AG09319 (cell line): ENCODE data around the gene CIAO3.

Source experiments
- DNase-seq: peaks from one replicate; pipeline ENCODE4 v3.0.0-alpha.2; 2010; ENCODE audit warnings: low read depth; ENCODE audit errors: extremely low read depth
- CTCF ChIP-seq: IDR thresholded peaks from 2 replicates; pipeline ENCODE4 v1.5.1; 2011; ENCODE audit warnings: low read depth, mild to moderate bottlenecking, inconsistent platforms, low read length, moderate library complexity

CIAO3 gene

DNA sequence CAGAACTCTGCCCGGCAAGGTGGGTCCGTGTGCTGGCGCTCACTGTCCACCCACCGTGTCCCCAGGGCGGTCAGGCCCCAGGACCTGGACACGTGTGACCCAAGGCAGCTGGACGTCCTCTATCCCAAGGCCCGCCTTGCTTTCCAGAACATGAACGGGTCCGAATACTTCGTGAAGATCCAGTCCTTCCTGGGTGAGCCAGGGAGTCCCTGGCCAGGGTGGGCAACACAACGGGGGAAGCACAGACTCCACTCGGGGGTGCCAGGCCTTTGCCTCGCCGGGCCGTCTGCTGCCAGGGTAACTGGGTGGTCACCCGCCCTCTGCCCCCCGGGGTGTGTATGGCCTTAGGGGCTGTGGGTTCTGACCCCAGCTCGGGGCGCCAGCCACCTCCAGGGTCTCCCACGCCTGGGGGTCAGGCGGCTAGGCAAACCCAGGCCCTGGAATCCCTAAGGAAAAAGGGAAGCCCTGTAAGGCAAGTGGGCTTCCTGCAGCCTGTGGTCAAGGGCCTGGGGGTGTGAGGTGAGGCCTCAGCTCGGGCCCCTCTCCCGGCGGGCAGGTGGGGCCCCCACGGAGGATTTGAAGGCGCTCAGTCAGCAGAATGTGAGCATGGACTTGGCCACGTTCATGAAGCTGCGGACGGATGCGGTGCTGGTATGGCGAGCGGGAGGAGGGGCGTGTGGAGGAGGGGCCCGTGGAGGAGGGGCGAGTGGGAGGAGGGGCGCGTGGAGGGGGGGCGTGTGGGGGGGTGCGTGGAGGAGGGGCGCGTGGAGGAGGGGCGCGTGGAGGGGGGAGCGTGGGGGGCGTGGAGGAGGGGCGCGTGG lies 26.2 kb upstream of the CIAO3 start:
- DNase-seq = no peak
- TF ChIP-seq CTCF = no peak

DNA sequence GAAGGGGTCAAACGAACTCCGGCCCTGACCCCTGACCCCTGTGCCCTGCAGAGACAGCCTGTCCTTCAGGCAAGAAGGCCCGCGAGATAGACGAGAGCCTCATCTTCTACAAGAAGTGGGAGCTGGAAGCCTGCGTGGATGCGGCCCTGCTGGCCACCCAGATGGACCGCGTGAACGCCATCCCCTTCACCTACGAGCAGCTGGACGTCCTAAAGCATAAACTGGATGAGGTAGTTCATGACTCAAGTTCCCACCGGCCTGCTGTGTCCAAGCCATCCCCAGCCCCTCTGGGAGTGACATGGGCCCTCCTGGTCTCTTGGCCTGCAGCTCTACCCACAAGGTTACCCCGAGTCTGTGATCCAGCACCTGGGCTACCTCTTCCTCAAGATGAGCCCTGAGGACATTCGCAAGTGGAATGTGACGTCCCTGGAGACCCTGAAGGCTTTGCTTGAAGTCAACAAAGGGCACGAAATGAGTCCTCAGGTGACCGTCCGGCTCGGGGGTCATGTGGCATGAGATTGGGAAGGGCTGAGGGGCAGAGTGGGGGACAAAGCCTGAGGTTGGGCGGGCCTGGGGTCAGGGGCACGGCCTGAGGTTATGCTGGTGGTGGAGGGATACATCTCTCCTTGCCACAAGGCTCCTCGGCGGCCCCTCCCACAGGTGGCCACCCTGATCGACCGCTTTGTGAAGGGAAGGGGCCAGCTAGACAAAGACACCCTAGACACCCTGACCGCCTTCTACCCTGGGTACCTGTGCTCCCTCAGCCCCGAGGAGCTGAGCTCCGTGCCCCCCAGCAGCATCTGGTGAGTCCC lies 25.4 kb upstream of the CIAO3 start:
- no peak for TF ChIP-seq CTCF
- no peak for DNase-seq

GRCh38 chr16:765488-765865 lies 24.7 kb upstream of the CIAO3 start:
- TF ChIP-seq CTCF = no peak
- no peak for DNase-seq

- no peak for DNase-seq
These were observed 24.2 kb upstream of the CIAO3 start for GRCh38 chr16:764848-765487.

DNA sequence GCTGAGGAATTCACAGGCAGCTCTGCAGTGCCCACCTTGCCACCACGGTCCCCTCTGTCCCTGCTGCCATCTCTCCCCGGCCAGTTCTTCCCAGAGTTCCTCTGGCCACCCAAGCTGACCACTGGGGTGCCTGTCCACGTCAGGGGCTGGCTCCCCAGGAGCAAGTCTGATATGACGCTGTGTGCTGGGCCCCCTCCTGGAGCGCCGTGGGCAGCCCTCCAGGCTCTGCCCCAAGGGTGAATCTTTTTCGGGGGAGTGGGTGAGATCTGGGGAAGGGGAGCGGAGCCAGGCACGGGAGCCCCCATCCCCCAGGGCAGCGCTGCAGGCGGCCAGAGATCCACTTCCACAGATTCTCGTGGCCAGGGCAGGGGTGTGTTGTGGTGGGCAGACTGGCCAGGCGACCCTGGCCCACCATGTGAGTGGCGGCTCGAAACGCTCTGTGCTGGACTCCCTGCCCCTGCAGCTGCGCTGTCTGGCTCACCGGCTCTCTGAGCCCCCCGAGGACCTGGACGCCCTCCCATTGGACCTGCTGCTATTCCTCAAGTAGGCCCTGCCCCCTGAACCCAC lies 23.5 kb upstream of the CIAO3 start:
- DNase-seq = no peak
- no peak for TF ChIP-seq CTCF

More at GRCh38 chr16:764848-765487, 24.2 kb upstream of the CIAO3 start:
- TF ChIP-seq CTCF = no peak

DNA sequence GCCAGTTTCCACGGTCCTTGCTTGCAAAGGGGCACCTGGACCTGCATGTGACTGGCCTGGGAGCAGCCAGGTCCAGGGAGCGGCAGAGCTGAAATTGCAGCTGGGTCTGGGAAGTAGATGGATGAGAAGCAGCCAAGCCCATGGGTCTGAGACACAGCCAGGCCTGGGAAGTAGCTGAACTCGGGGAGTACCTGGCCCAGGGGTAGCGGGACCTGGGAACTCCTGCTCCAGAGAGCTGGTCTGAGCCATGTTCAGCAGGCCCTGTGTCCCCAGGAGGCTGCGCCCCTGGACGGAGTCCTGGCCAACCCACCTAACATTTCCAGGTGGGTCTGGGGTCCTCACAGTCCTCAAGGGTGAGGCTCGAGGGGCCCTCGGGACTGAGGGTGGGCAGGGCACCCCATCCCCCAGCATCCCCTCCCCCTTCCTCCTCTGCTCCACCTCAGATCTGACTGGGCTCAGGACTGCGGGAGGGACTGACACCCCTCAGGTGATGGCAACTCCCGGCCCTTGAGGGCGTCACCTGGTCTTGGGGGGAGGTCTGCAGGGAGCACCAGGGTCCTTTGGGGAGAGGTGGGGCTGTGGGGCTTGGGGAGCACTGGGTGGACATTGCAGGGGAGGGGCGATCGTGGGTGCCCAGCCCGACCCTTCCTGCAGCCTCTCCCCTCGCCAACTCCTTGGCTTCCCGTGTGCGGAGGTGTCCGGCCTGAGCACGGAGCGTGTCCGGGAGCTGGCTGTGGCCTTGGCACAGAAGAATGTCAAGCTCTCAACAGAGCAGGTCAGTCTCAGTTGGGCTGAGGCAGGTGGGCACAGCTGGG lies 22.8 kb upstream of the CIAO3 start:
- no peak for TF ChIP-seq CTCF
- DNase-seq = no peak
